ENCODE measurements around the gene TTLL9. TPM values are rescaled to one million over a fixed set of nuclear protein-coding genes. Genes with fewer than 3 reads are reported as not detected.

Gene TTLL9
- total and polyA plus RNA-seq, 2 donors (not counting 1 experiment from before 2014, with no cell fraction given), result 0.74 to 0.76 TPM

GRCh38 chr20:31842471-31843157 is 27.8 kb upstream of the TTLL9 start:
- H3K79me2 ChIP-seq (ENCODE audit: control insufficient read depth, insufficient read depth, low read length), result no peaks in the 10 kb centered on the region
- no peaks in the 10 kb centered on the region for H3K9me3 Mint-ChIP-seq (ENCODE audit: insufficient read depth)
- H3K27ac ChIP-seq (ENCODE audit: low read length in 2 of 2), result no peak overlapping the region
- no peak overlapping the region for H2AFZ ChIP-seq (ENCODE audit: insufficient read depth, low read depth, low read length, poor library complexity, severe bottlenecking)
- ChIA-PET CTCF (no interaction called here), POLR2A (no interaction called here)
- DNase-seq (no peak), ATAC-seq (ENCODE audit: low read depth) (no peak)
- no peak for TF ChIP-seq EZH2 (IDR thresholded peaks at IDR 0.05; ENCODE audit: borderline replicate concordance, insufficient read depth, low read depth, low read length, poor library complexity, severe bottlenecking)
- no peak for TF ChIP-seq CTCF (IDR thresholded peaks at IDR 0.05)
- H3K4me1 ChIP-seq (ENCODE audit: control insufficient read depth in 2 of 2, insufficient read depth in 2 of 2, low read length in 2 of 2), result peaks cover 0 to 6% of the 10 kb centered on the region in 2 donors
- no peaks in the 10 kb centered on the region for H4K20me1 ChIP-seq (ENCODE audit: control insufficient read depth, insufficient read depth, low read length, poor library complexity, severe bottlenecking)
- H3K4me3 Mint-ChIP-seq, result no peak overlapping the region
- H3K9ac ChIP-seq (ENCODE audit: low read length), result no peak overlapping the region
- H3K27me3 ChIP-seq (replicated peaks in 1 of 4; ENCODE audit: control extremely low read depth in 1 of 4, control insufficient read depth in 3 of 4, insufficient read depth in 4 of 4, low read length in 3 of 4), result peaks cover 0 to 3% (median 0%) of the 10 kb centered on the region in 4 experiments
- H3K4me3 ChIP-seq (ENCODE audit: control extremely low read depth in 1 of 5, extremely low read depth in 1 of 5, insufficient read depth in 1 of 5, low read depth in 2 of 5, low read length in 4 of 5), result no peak overlapping the region
- no peaks in the 10 kb centered on the region for H3K9me3 ChIP-seq (ENCODE audit: control extremely low read depth in 1 of 3, control insufficient read depth in 2 of 3, insufficient read depth in 1 of 3, low read length in 2 of 3)
- no peaks in the 10 kb centered on the region for H3K36me3 ChIP-seq (replicated peaks in 1 of 2; ENCODE audit: control extremely low read depth in 1 of 2, control insufficient read depth in 1 of 2, extremely low read depth in 1 of 2, insufficient read depth in 2 of 2, low read length in 1 of 2)
- 89% methylated on average over 6 of the region's 12 CpGs for WGBS (ENCODE audit: insufficient coverage)
- no peaks in the 10 kb centered on the region for H3K27me3 Mint-ChIP-seq
- no peak overlapping the region for H3K27ac Mint-ChIP-seq
- peaks cover 8% of the 10 kb centered on the region for H3K4me1 Mint-ChIP-seq
- H3K4me2 ChIP-seq (replicated peaks; ENCODE audit: low read depth, low read length, poor library complexity, severe bottlenecking), result no peak overlapping the region
- intact Hi-C loops (cut with micrococcal nuclease), result no loop called here

- CTCF ChIA-PET, result no interaction called here
- WGBS (ENCODE audit: insufficient coverage), result 92% methylated on average over 6 of the region's 6 CpGs
These were observed 27.1 kb upstream of the TTLL9 start for GRCh38 chr20:31843288-31843687.

More at GRCh38 chr20:31843288-31843687, 27.1 kb upstream of the TTLL9 start:
- Histone ChIP-seq H3K9me3 (ENCODE audit: control extremely low read depth in 1 of 3, control insufficient read depth in 2 of 3, insufficient read depth in 1 of 3, low read length in 2 of 3) (no peaks in the 10 kb centered on the region), H3K4me1 (ENCODE audit: control insufficient read depth in 2 of 2, insufficient read depth in 2 of 2, low read length in 2 of 2) (peaks cover 0 to 6% of the 10 kb centered on the region in 2 donors), H3K27me3 (replicated peaks in 1 of 4; ENCODE audit: control extremely low read depth in 1 of 4, control insufficient read depth in 3 of 4, insufficient read depth in 4 of 4, low read length in 3 of 4) (peaks cover 0 to 2% (median 0%) of the 10 kb centered on the region in 4 experiments), H3K36me3 (replicated peaks in 1 of 2; ENCODE audit: control extremely low read depth in 1 of 2, control insufficient read depth in 1 of 2, extremely low read depth in 1 of 2, insufficient read depth in 2 of 2, low read length in 1 of 2) (no peaks in the 10 kb centered on the region), H4K20me1 (ENCODE audit: control insufficient read depth, insufficient read depth, low read length, poor library complexity, severe bottlenecking) (no peaks in the 10 kb centered on the region), H3K4me2 (replicated peaks; ENCODE audit: low read depth, low read length, poor library complexity, severe bottlenecking) (no peak overlapping the region), H3K9ac (ENCODE audit: low read length) (no peak overlapping the region), H3K79me2 (ENCODE audit: control insufficient read depth, insufficient read depth, low read length) (no peaks in the 10 kb centered on the region), H2AFZ (ENCODE audit: insufficient read depth, low read depth, low read length, poor library complexity, severe bottlenecking) (no peak overlapping the region), H3K27ac (ENCODE audit: low read length in 2 of 2) (no peak overlapping the region), H3K4me3 (ENCODE audit: control extremely low read depth in 1 of 5, extremely low read depth in 1 of 5, insufficient read depth in 1 of 5, low read depth in 2 of 5, low read length in 4 of 5) (no peak overlapping the region)
- Mint-ChIP-seq H3K4me3 (no peak overlapping the region), H3K27ac (no peak overlapping the region), H3K27me3 (no peaks in the 10 kb centered on the region), H3K4me1 (peaks cover 8% of the 10 kb centered on the region), H3K9me3 (ENCODE audit: insufficient read depth) (no peaks in the 10 kb centered on the region)
- intact Hi-C loops (cut with micrococcal nuclease), result no loop called here
- POLR2A ChIA-PET, result no interaction called here
- no peak for DNase-seq
- no peak for TF ChIP-seq EZH2 (IDR thresholded peaks at IDR 0.05; ENCODE audit: borderline replicate concordance, insufficient read depth, low read depth, low read length, poor library complexity, severe bottlenecking)
- TF ChIP-seq CTCF (IDR thresholded peaks at IDR 0.05), result no peak
- no peak for ATAC-seq (ENCODE audit: low read depth)

Measured in B cell (primary cell).